Adipocyte (in vitro differentiated cells): ENCODE data around the gene IP6K2.
A peak's percentile ranks its signal among the peaks of the same experiment; 100 is the strongest.

ENCODE experiments used
- DNase-seq: peaks from one replicate; pipeline ENCODE4 v3.0.0-alpha.2; 2015; ENCODE audit warnings: low read depth
- H3K27me3 ChIP-seq: replicated peaks from 2 replicates; pipeline ENCODE4 v1.7.0; 2013; ENCODE audit warnings: mild to moderate bottlenecking, low read length, moderate library complexity; ENCODE audit not compliant: control insufficient read depth, insufficient read depth
- H3K36me3 ChIP-seq: 2 replicates; pipeline ENCODE4 v1.7.0; 2013; ENCODE audit warnings: low read length, mild to moderate bottlenecking, moderate library complexity; ENCODE audit not compliant: control insufficient read depth, insufficient read depth, severe bottlenecking
- H3K4me1 ChIP-seq: 2 replicates; pipeline ENCODE4 v1.7.0; 2013; ENCODE audit warnings: mild to moderate bottlenecking, low read length, moderate library complexity; ENCODE audit not compliant: control insufficient read depth, insufficient read depth
- H3K4me3 ChIP-seq: 2 replicates; pipeline ENCODE4 v1.7.0; 2013; ENCODE audit warnings: mild to moderate bottlenecking, low read length, moderate library complexity
- H3K9ac ChIP-seq: 2 replicates; pipeline ENCODE4 v1.7.0; 2013; ENCODE audit warnings: mild to moderate bottlenecking, low read length, moderate library complexity
- H3K9me3 ChIP-seq: 2 replicates; pipeline ENCODE4 v1.7.0; 2013; ENCODE audit warnings: mild to moderate bottlenecking, low read length, moderate library complexity; ENCODE audit not compliant: control insufficient read depth

Gene IP6K2

GRCh38 chr3:48680811-48681540 lies 36.0 kb downstream of the IP6K2 start:
- H3K36me3 ChIP-seq = peaks cover 52% of the 10 kb centered on the region
- DNase-seq = no peak
- H3K4me3 ChIP-seq = no peak overlapping the region
- H3K9ac ChIP-seq = no peak overlapping the region
- no peaks in the 10 kb centered on the region for H3K27me3 ChIP-seq
- peaks cover 19% of the 10 kb centered on the region for H3K4me1 ChIP-seq
- no peaks in the 10 kb centered on the region for H3K9me3 ChIP-seq

DNA sequence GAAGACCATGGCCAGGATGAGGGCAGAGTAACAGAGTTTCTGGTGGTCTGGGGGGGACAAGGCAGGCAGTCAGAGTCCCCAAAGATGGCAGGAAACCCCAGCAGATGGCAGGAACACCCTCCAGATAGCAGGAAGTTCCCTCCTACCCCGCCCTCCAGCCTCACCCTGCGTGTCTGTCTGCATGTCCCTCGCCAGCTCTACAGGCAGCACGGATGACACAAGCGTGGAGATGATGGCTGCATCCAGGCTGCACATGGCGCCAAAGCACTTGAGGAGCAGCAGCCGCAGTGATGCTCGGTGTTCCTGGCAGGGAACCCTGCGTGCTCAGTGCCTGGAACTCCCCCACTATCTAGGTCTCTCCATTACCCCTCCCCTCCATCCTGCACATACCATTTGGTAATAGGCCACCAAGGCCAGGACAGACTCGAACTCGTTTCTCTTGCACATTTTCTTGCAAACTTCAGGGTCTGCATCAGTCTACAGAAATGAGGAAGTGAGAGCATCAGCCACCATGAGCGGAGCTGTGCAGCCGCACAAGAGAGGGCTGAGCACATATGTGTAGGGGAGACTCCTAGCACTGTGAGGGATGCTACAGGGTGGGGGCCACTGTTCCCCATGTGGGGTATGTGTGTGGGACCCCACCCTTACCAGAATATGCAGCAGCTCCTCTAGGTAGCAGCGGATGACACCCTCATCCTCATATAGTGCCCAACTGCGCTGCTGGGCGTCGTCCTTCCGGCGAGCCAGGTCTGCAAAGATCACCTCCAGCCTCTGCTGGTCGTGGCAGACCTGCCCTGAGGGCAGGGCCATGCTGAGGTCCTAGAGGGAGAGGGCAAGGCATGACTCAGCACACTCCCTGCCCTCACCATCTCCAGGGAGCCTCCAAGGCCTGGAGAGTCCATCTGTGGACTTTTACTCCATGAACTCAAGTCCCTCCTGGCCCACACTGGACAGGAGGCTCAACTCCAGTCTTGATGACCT lies 37.3 kb downstream of the IP6K2 start:
- Histone ChIP-seq H3K9ac (no peak overlapping the region), H3K4me3 (no peak overlapping the region), H3K4me1 (peaks cover 16% of the 10 kb centered on the region), H3K9me3 (no peaks in the 10 kb centered on the region), H3K36me3 (peaks cover 60% of the 10 kb centered on the region), H3K27me3 (no peaks in the 10 kb centered on the region)
- no peak for DNase-seq

GRCh38 chr3:48678566-48679380 lies 38.2 kb downstream of the IP6K2 start:
- Histone ChIP-seq H3K4me1 (peaks cover 7% of the 10 kb centered on the region), H3K4me3 (no peak overlapping the region), H3K27me3 (no peaks in the 10 kb centered on the region), H3K9me3 (no peaks in the 10 kb centered on the region), H3K36me3 (peaks cover 66% of the 10 kb centered on the region), H3K9ac (no peak overlapping the region)
- no peak for DNase-seq

- H3K9me3 ChIP-seq = no peaks in the 10 kb centered on the region
- no peaks in the 10 kb centered on the region for H3K27me3 ChIP-seq
- no peak overlapping the region for H3K9ac ChIP-seq
- H3K36me3 ChIP-seq = peaks cover 66% of the 10 kb centered on the region
- peaks cover under 1% of the 10 kb centered on the region for H3K4me1 ChIP-seq
- DNase-seq = no peak
- H3K4me3 ChIP-seq = no peak overlapping the region
Observed at GRCh38 chr3:48678056-48678455, 39.0 kb downstream of the IP6K2 start.

GRCh38 chr3:48674505-48674904 lies 42.5 kb downstream of the IP6K2 start:
- no peak for DNase-seq
- Histone ChIP-seq H3K9ac (no peak overlapping the region), H3K4me3 (no peak overlapping the region), H3K9me3 (no peaks in the 10 kb centered on the region), H3K4me1 (no peaks in the 10 kb centered on the region), H3K27me3 (no peaks in the 10 kb centered on the region), H3K36me3 (peaks cover 49% of the 10 kb centered on the region)

DNA sequence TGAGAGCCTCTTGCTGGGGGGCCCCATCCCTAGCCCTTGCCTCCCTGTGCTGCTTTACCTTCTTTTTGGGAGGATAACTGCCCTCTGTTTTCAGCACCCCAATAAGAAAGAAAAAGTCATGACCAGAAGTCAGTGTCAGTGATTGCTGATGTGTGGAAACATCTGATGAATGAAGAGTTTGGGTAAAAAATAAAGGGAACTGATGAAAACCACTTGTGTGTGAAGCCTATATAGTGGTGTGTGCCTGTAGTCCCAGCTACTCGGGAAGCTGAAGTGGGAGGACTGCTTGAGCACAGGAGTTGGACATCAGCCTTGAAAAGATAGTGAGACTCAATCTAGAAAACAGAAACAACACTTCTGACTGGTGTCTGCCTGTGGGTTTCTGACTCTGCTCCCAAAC lies 44.5 kb downstream of the IP6K2 start:
- H3K36me3 ChIP-seq = peaks cover 31% of the 10 kb centered on the region
- H3K27me3 ChIP-seq = no peaks in the 10 kb centered on the region
- H3K4me1 ChIP-seq = no peaks in the 10 kb centered on the region
- no peak overlapping the region for H3K9ac ChIP-seq
- H3K9me3 ChIP-seq = no peaks in the 10 kb centered on the region
- DNase-seq = no peak
- H3K4me3 ChIP-seq = no peak overlapping the region

- no peak overlapping the region for H3K9ac ChIP-seq
- DNase-seq = no peak
- H3K4me1 ChIP-seq = peaks cover 22% of the 10 kb centered on the region
- no peaks in the 10 kb centered on the region for H3K9me3 ChIP-seq
- no peaks in the 10 kb centered on the region for H3K27me3 ChIP-seq
- H3K4me3 ChIP-seq = no peak overlapping the region
- H3K36me3 ChIP-seq = no peaks in the 10 kb centered on the region
Observed at GRCh38 chr3:48664929-48665328, 52.1 kb downstream of the IP6K2 start.

- Histone ChIP-seq H3K4me3 (peak overlapping the region; percentile 84), H3K4me1 (peaks cover 22% of the 10 kb centered on the region), H3K36me3 (no peaks in the 10 kb centered on the region), H3K9me3 (no peaks in the 10 kb centered on the region), H3K9ac (no peak overlapping the region), H3K27me3 (no peaks in the 10 kb centered on the region)
- no peak for DNase-seq
Observed at GRCh38 chr3:48664313-48664644, 52.7 kb downstream of the IP6K2 start.

DNA sequence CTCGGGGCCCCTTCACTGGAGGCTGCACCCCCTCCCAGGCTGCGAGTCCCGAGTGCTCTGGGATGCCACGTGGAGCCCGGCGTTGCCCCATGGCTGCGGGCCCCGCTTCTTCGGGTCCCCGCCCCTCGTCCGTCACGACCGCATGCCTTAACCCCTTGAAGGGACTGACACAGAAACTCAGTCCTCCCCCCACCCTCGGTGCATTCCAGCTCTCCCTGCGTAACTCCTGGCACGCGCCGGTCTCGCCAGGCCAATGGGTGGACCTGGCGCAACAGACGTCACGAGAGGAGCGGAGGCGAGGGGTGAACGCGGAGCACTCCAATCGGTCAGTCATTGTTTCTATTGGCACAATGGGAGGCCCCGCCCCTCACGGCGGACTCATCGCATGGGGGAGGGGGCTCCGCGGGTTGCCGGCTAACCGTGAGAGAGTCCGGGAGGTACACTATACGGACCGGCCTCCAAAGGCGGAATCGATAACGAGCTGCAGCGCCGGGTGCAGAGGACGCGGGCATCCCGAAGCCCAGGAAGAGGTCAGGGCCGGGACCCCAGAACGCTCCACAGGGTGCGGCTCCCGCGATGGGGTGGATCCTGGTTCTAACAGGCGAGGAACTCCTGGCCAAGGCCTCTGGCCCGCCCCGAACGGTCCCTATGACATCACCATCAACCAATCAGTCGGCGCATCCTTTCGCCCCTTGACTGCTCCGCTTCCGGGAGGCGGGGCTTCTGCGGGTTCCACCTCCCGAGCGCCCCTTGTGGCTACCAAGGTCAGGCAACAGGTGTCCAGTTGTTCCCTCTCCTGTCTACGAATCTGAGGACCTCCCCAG lies 53.3 kb downstream of the IP6K2 start:
- no peaks in the 10 kb centered on the region for H3K36me3 ChIP-seq
- peak overlapping the region; percentile 84 for H3K4me3 ChIP-seq
- peak; percentile 96 for DNase-seq
- H3K9ac ChIP-seq = peak overlapping the region; percentile 83
- H3K27me3 ChIP-seq = no peaks in the 10 kb centered on the region
- no peaks in the 10 kb centered on the region for H3K9me3 ChIP-seq
- H3K4me1 ChIP-seq = peaks cover 22% of the 10 kb centered on the region

DNA sequence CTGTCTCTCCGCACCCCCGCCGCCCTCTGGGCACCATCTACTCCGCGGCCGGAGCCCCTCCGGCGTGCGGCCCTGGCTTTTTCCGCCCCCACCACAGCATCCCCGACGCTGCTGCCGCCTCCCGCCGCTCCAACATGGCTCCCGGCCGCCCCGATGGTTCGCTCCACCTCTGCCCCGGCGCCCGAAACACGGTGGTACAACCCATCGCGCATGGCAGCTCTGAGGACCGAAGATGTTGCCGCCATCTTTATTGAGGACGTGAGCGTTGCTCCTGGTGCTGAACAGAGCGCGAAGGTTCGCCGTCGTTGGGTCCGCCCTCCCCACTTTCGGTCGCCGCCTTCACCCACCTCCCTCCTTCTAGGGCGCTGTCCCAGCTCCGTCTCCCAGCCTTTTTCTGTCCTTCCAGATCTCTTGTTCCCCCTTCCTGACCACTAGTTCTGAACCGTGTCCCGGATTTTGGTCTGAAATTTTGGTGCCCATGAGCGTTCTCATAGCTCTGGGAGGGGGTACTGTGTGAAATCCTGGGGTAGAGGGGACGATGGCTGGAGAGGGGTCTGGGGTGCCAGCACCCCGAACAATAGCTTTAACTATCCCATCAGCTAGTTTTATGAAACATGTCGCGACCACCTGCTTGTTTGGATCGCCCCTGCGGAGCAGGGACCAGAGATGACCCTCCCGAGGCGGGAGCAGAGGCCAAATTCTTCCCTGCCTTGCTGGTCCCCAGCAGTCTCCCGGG lies 54.1 kb downstream of the IP6K2 start, which contains the start of gene CELSR3:
TSS of gene CELSR3 (minus strand) at position 134 of the 736 bp plus-strand sequence. CDS start 252 bp downstream, outside the sequence.
- Histone ChIP-seq H3K36me3 (no peaks in the 10 kb centered on the region), H3K9ac (peak within 1 kb of the TSS; percentile 83), H3K4me1 (peaks cover 22% of the 10 kb centered on the region), H3K27me3 (no peaks in the 10 kb centered on the region), H3K4me3 (peak within 1 kb of the TSS; percentile 84), H3K9me3 (no peaks in the 10 kb centered on the region)
- peak; percentile 81 for DNase-seq
